CD4-positive, alpha-beta T cell (primary cell): ENCODE data around the gene ZNF680. TPM values are rescaled to one million over a fixed set of nuclear protein-coding genes. Genes with fewer than 3 reads are reported as not detected.

Experiments
- ATAC-seq: fragments of 200-7000 bp; cut with Tn5 transposase; one replicate; pipeline ENCODE4 v1.10.0; 2022; ENCODE audit warnings: mild to moderate bottlenecking; ENCODE audit not compliant: poor library complexity
- CTCF ChIA-PET: fragments of 350-600 bp; sonication (Branson Sonifier 250); formaldehyde crosslinking; loops from one replicate; lab custom pipeline; 2021; ENCODE audit warnings: antibody characterized with exemption, inconsistent platforms; lab: Charles Lee
- POLR2A ChIA-PET: fragments of 350-600 bp; sonication (Branson Sonifier 250); formaldehyde crosslinking; loops from one replicate; lab custom pipeline; 2021; ENCODE audit warnings: antibody characterized with exemption, inconsistent platforms; lab: Charles Lee
- DNase-seq, 14 experiments: peaks; one replicate each; pipeline ENCODE4 v3.0.0-alpha.2; 2013 to 2020; ENCODE audit warnings: mixed read lengths in 2 of 14
- H3K27ac ChIP-seq, 2 donors: one replicate each; pipeline versions ENCODE4 v1.5.1 to v1.7.0; 2013; ENCODE audit warnings: low read length in 2 of 2, low read depth in 1 of 2, mild to moderate bottlenecking in 1 of 2
- H3K27me3 ChIP-seq, 2 experiments: 1 replicate in 1 of 2; 2 replicates in 1 of 2; pipeline versions ENCODE4 v1.6.1 to v1.7.0; 2013; ENCODE audit warnings: low read length in 2 of 2, control low read depth in 1 of 2, mild to moderate bottlenecking in 1 of 2, moderate library complexity in 1 of 2; ENCODE audit not compliant: insufficient read depth in 2 of 2, control insufficient read depth in 1 of 2
- H3K36me3 ChIP-seq: one replicate; pipeline ENCODE4 v1.6.1; 2013; ENCODE audit warnings: low read length, control low read depth; ENCODE audit not compliant: insufficient read depth
- H3K4me1 ChIP-seq: one replicate; pipeline ENCODE4 v1.6.1; 2013; ENCODE audit warnings: low read length, control low read depth; ENCODE audit not compliant: insufficient read depth
- H3K4me3 ChIP-seq: one replicate; pipeline ENCODE4 v1.5.1; 2013; ENCODE audit warnings: mild to moderate bottlenecking, low read length, moderate library complexity
- H3K9me3 ChIP-seq, 2 experiments: 1 replicate in 1 of 2; 2 replicates in 1 of 2; pipeline versions ENCODE4 v1.6.1 to v1.7.0; 2013; ENCODE audit warnings: low read length in 2 of 2, mild to moderate bottlenecking in 2 of 2, control low read depth in 1 of 2, moderate library complexity in 1 of 2; ENCODE audit not compliant: control insufficient read depth in 1 of 2, insufficient read depth in 1 of 2
- H3K27ac Mint-ChIP-seq: one replicate; pipeline ENCODE4 v1.8.0; 2020; ENCODE audit warnings: mixed read lengths
- H3K27me3 Mint-ChIP-seq: one replicate; pipeline ENCODE4 v1.8.0; 2021; ENCODE audit warnings: mixed read lengths
- H3K36me3 Mint-ChIP-seq: one replicate; pipeline ENCODE4 v1.8.0; 2021; ENCODE audit warnings: low read depth, mixed read lengths
- H3K4me1 Mint-ChIP-seq: one replicate; pipeline ENCODE4 v1.8.0; 2021; ENCODE audit warnings: low read depth, mixed read lengths
- H3K4me3 Mint-ChIP-seq: one replicate; pipeline ENCODE4 v1.8.0; 2020; ENCODE audit warnings: mild to moderate bottlenecking, mixed read lengths
- H3K9me3 Mint-ChIP-seq: one replicate; pipeline ENCODE4 v1.8.0; 2020; ENCODE audit warnings: mixed read lengths
- CTCF ChIP-seq: fragments of 200-600 bp; IDR thresholded peaks from one replicate; pipeline ENCODE4 v1.8.0; 2022; ENCODE audit warnings: antibody characterized with exemption, mild to moderate bottlenecking
- intact Hi-C, 2 experiments: fragments of 100-400 bp; cut with DNase I in 1 of 2; cut with micrococcal nuclease in 1 of 2; formaldehyde crosslinking; loops; one replicate each; pipeline versions ENCODE4 v1.15.1 to v1.9.0; 2023 to 2025; cut with DNase I, micrococcal nuclease
- total RNA-seq, 174 experiments: library from RNA in 2 of 174; stranded (reverse) in 2 of 174; gene quantifications; one replicate each; pipeline ENCODE4 v1.2.3 and lab custom pipeline; 2021 to 2026

Gene ZNF680
- total RNA-seq, 2 experiments from 2014 or later: 8.3 to 8.9 TPM

GRCh38 chr7:64541438-64542359 is 21.2 kb downstream of the ZNF680 start:
- H3K4me3 Mint-ChIP-seq: no peak overlapping the region
- Histone ChIP-seq H3K4me1 (peaks cover 8% of the 10 kb centered on the region), H3K4me3 (no peak overlapping the region), H3K27ac (no peak overlapping the region), H3K27me3 (no peaks in the 10 kb centered on the region), H3K36me3 (peaks cover 11% of the 10 kb centered on the region), H3K9me3 (peaks cover 4 to 11% of the 10 kb centered on the region in 2 experiments)
- TF ChIP-seq CTCF: no peak
- peaks cover 93% of the 10 kb centered on the region for H3K36me3 Mint-ChIP-seq
- H3K27ac Mint-ChIP-seq: peak overlapping the region; percentile 0
- H3K27me3 Mint-ChIP-seq: no peaks in the 10 kb centered on the region
- CTCF ChIA-PET: no interaction called here
- H3K9me3 Mint-ChIP-seq: peaks cover 2% of the 10 kb centered on the region
- no peak for DNase-seq
- POLR2A ChIA-PET: no interaction called here
- peaks cover 6% of the 10 kb centered on the region for H3K4me1 Mint-ChIP-seq
- intact Hi-C loops: no loop called here
- ATAC-seq: no peak

GRCh38 chr7:64533756-64534155 is 29.1 kb downstream of the ZNF680 start:
- peaks cover 19 to 61% of the 10 kb centered on the region in 2 experiments for H3K9me3 ChIP-seq
- peaks cover 5% of the 10 kb centered on the region for H3K4me1 Mint-ChIP-seq
- no peak for TF ChIP-seq CTCF
- no peak overlapping the region for H3K4me3 Mint-ChIP-seq
- H3K4me3 ChIP-seq: no peak overlapping the region
- H3K27ac Mint-ChIP-seq: no peak overlapping the region
- POLR2A ChIA-PET: no interaction called here
- ATAC-seq: no peak
- no peak for DNase-seq
- CTCF ChIA-PET: no interaction called here
- no peaks in the 10 kb centered on the region for H3K27me3 ChIP-seq
- H3K9me3 Mint-ChIP-seq: peaks cover 36% of the 10 kb centered on the region
- intact Hi-C loops: no loop called here
- H3K27me3 Mint-ChIP-seq: no peaks in the 10 kb centered on the region
- H3K4me1 ChIP-seq: peaks cover 1% of the 10 kb centered on the region
- no peak overlapping the region for H3K27ac ChIP-seq
- peaks cover 97% of the 10 kb centered on the region for H3K36me3 Mint-ChIP-seq
- peaks cover 38% of the 10 kb centered on the region for H3K36me3 ChIP-seq

GRCh38 chr7:64528770-64529169 is 34.1 kb downstream of the ZNF680 start:
- no peak overlapping the region for H3K4me3 ChIP-seq

More at GRCh38 chr7:64528770-64529169, 34.1 kb downstream of the ZNF680 start:
- H3K36me3 Mint-ChIP-seq: peaks cover 96% of the 10 kb centered on the region
- Histone ChIP-seq H3K4me1 (peaks cover 3% of the 10 kb centered on the region), H3K9me3 (peaks cover 36 to 79% of the 10 kb centered on the region in 2 experiments), H3K27ac (no peak overlapping the region), H3K36me3 (peaks cover 48% of the 10 kb centered on the region), H3K27me3 (no peaks in the 10 kb centered on the region)
- H3K4me1 Mint-ChIP-seq: peaks cover 5% of the 10 kb centered on the region
- CTCF ChIA-PET: no interaction called here
- H3K4me3 Mint-ChIP-seq: no peak overlapping the region
- H3K9me3 Mint-ChIP-seq: peaks cover 29% of the 10 kb centered on the region
- no peaks in the 10 kb centered on the region for H3K27me3 Mint-ChIP-seq
- TF ChIP-seq CTCF: no peak
- intact Hi-C loops: loop anchor here in 1 of 2 experiments (5.0 kb wide), 1 partner anchor 181 kb away; no protein-coding TSS in a partner anchor
- no peak overlapping the region for H3K27ac Mint-ChIP-seq
- no peak for DNase-seq
- no peak for ATAC-seq
- POLR2A ChIA-PET: no interaction called here
